ENCODE measurements around the gene LIN37. TPM values are rescaled to one million over a fixed set of nuclear protein-coding genes. Genes with fewer than 3 reads are reported as not detected.

LIN37 gene
- total and polyA plus RNA-seq, 4 donors, result 2.6 to 7.0 (median 6.1) TPM

- TF ChIP-seq YY1 (IDR thresholded peaks at IDR 0.05) (no peak), ATF3 (IDR thresholded peaks at IDR 0.05) (no peak)
- peak overlapping the region in 1 of 3 donors; percentile 85 for H3K4me3 ChIP-seq (ENCODE audit: low read depth in 1 of 3, low read length in 3 of 3)
- no peak for DNase-seq (ENCODE audit: low spot score)
- peaks cover 0 to 1% (median 0%) of the 10 kb centered on the region in 4 donors for H3K36me3 ChIP-seq (ENCODE audit: control insufficient read depth in 4 of 4, insufficient read depth in 3 of 4, low read depth in 1 of 4, low read length in 3 of 4)
- 78% methylated on average over 13 of the region's 13 CpGs for WGBS
- H3K4me1 ChIP-seq (ENCODE audit: control insufficient read depth in 4 of 4, insufficient read depth in 4 of 4, low read length in 3 of 4), result peaks cover 0 to 5% (median 4%) of the 10 kb centered on the region in 4 donors
- H3K27ac ChIP-seq (ENCODE audit: low read depth in 1 of 2, low read length in 2 of 2), result no peak overlapping the region
- no peaks in the 10 kb centered on the region for H3K27me3 ChIP-seq (ENCODE audit: control insufficient read depth in 4 of 4, insufficient read depth in 4 of 4, low read length in 3 of 4)
- no peaks in the 10 kb centered on the region for H3K9me3 ChIP-seq (ENCODE audit: control insufficient read depth in 4 of 4, low read length in 3 of 4)
- H3K9ac ChIP-seq (ENCODE audit: low read depth in 1 of 2, low read length in 2 of 2), result no peak overlapping the region
Observed at GRCh38 chr19:35776102-35776788, 27.9 kb downstream of the LIN37 start.

GRCh38 chr19:35777086-35777841, 28.9 kb downstream of the LIN37 start:
- DNase-seq (ENCODE audit: low spot score), result no peak
- WGBS, result 83% methylated on average over 19 of the region's 19 CpGs
- no peak overlapping the region for H3K27ac ChIP-seq (ENCODE audit: low read depth in 1 of 2, low read length in 2 of 2)
- peaks cover 0 to 1% (median 0%) of the 10 kb centered on the region in 4 donors for H3K36me3 ChIP-seq (ENCODE audit: control insufficient read depth in 4 of 4, insufficient read depth in 3 of 4, low read depth in 1 of 4, low read length in 3 of 4)
- H3K9ac ChIP-seq (ENCODE audit: low read depth in 1 of 2, low read length in 2 of 2), result no peak overlapping the region
- no peaks in the 10 kb centered on the region for H3K9me3 ChIP-seq (ENCODE audit: control insufficient read depth in 4 of 4, low read length in 3 of 4)
- TF ChIP-seq FOXA2 (IDR thresholded peaks at IDR 0.05), result no peak
- no peak for TF ChIP-seq ATF3 (IDR thresholded peaks at IDR 0.05)
- no peak for TF ChIP-seq REST (IDR thresholded peaks at IDR 0.05)
- no peak for TF ChIP-seq ZBTB33 (IDR thresholded peaks at IDR 0.05)
- no peak for TF ChIP-seq RAD21 (IDR thresholded peaks at IDR 0.05)
- no peak for TF ChIP-seq GABPA (IDR thresholded peaks at IDR 0.05 in 1 of 2, conservative IDR thresholded peaks at IDR 0.05 in 1 of 2)
- no peak for TF ChIP-seq CTCF (IDR thresholded peaks at IDR 0.05; ENCODE audit: low read depth, low read length, missing input control)
- TF ChIP-seq SP1 (IDR thresholded peaks at IDR 0.05), result no peak
- TF ChIP-seq RXRA (IDR thresholded peaks at IDR 0.05), result no peak
- no peak for TF ChIP-seq FOXA1 (IDR thresholded peaks at IDR 0.05)
- no peak for TF ChIP-seq HNF4G (IDR thresholded peaks at IDR 0.05)
- no peak for TF ChIP-seq NR2F2 (IDR thresholded peaks at IDR 0.05)
- TF ChIP-seq HNF4A (conservative IDR thresholded peaks at IDR 0.05), result no peak
- TF ChIP-seq EGR1 (IDR thresholded peaks at IDR 0.05; ENCODE audit: low read depth in 2 of 2), result no peak
- no peaks in the 10 kb centered on the region for H3K27me3 ChIP-seq (ENCODE audit: control insufficient read depth in 4 of 4, insufficient read depth in 4 of 4, low read length in 3 of 4)
- H3K4me3 ChIP-seq (ENCODE audit: low read depth in 1 of 3, low read length in 3 of 3), result no peak overlapping the region
- H3K4me1 ChIP-seq (ENCODE audit: control insufficient read depth in 4 of 4, insufficient read depth in 4 of 4, low read length in 3 of 4), result peaks cover 0 to 5% (median 4%) of the 10 kb centered on the region in 4 donors

Data from liver (tissue), 9 donors.